T1000 (cell line): ENCODE results near the gene SGPP2.

Experiments used
- DNase-seq: peaks from one replicate; lab custom pipeline; 2025; ENCODE audit warnings: mixed read lengths; lab: John Stamatoyannopoulos, UW

SGPP2 gene

GRCh38 chr2:222470802-222471468 is 46.6 kb downstream of the SGPP2 start:
- no peak for DNase-seq

- no peak for DNase-seq
Measured at GRCh38 chr2:222477962-222478608, 53.7 kb downstream of the SGPP2 start.

- DNase-seq = no peak
Measured at GRCh38 chr2:222479859-222480258, 55.5 kb downstream of the SGPP2 start.

- no peak for DNase-seq
Measured at GRCh38 chr2:222480497-222480896, 56.2 kb downstream of the SGPP2 start.

GRCh38 chr2:222481941-222482340 is 57.6 kb downstream of the SGPP2 start:
- no peak for DNase-seq

- no peak for DNase-seq
Measured at GRCh38 chr2:222483513-222484039, 59.2 kb downstream of the SGPP2 start.

GRCh38 chr2:222485367-222486211 is 61.2 kb downstream of the SGPP2 start:
- no peak for DNase-seq

- DNase-seq = no peak
Measured at GRCh38 chr2:222490131-222490530, 65.8 kb downstream of the SGPP2 start.

GRCh38 chr2:222492683-222493082 is 68.3 kb downstream of the SGPP2 start:
- no peak for DNase-seq

GRCh38 chr2:222494104-222494739 is 69.9 kb downstream of the SGPP2 start:
- no peak for DNase-seq

- no peak for DNase-seq
Measured at GRCh38 chr2:222495388-222495787, 71.0 kb downstream of the SGPP2 start.

- no peak for DNase-seq
Measured at GRCh38 chr2:222499226-222499625, 74.9 kb downstream of the SGPP2 start.

GRCh38 chr2:222504191-222504590 is 79.8 kb downstream of the SGPP2 start:
- DNase-seq = no peak

- no peak for DNase-seq
Measured at GRCh38 chr2:222504719-222505118, 80.4 kb downstream of the SGPP2 start.

- DNase-seq = no peak
Measured at GRCh38 chr2:222506230-222506935, 82.0 kb downstream of the SGPP2 start.

GRCh38 chr2:222514901-222515300 is 90.6 kb downstream of the SGPP2 start:
- DNase-seq = no peak

GRCh38 chr2:222518570-222519381 is 94.4 kb downstream of the SGPP2 start:
- DNase-seq = no peak

- DNase-seq = no peak
Measured at GRCh38 chr2:222521099-222521498, 96.8 kb downstream of the SGPP2 start.

- no peak for DNase-seq
Measured at GRCh38 chr2:222522082-222522481, 97.7 kb downstream of the SGPP2 start.

GRCh38 chr2:222523783-222524544 is 99.6 kb downstream of the SGPP2 start:
- no peak for DNase-seq
